AG04449 (cell line): ENCODE results near the gene GPR32.
A peak's percentile ranks its signal among the peaks of the same experiment; 100 is the strongest.
"Not testable (repeated sequence)": the region's sequence is repeated elsewhere in the genome, so short reads cannot be mapped to it uniquely, and the experiment has no call there.

Experiments
- CTCF ChIA-PET: fragments of 350-600 bp; formaldehyde crosslinking; extraction: SDS; loops from one replicate; lab custom pipeline; 2021; ENCODE audit warnings: antibody characterized with exemption; lab: Yijun Ruan, JAX
- POLR2A ChIA-PET: fragments of 400-600, 350-600 bp; formaldehyde crosslinking; extraction: SDS; loops from one replicate; lab custom pipeline; 2020; ENCODE audit warnings: antibody characterized with exemption, inconsistent platforms; lab: Yijun Ruan, JAX
- DNase-seq: peaks from one replicate; pipeline ENCODE4 v3.0.0-alpha.2; 2010; ENCODE audit warnings: low read depth, low spot score
- H3K4me3 ChIP-seq: 2 replicates; pipeline ENCODE4 v1.5.1; 2011; ENCODE audit warnings: low read depth, mild to moderate bottlenecking, control low read depth, low read length
- CTCF ChIP-seq: IDR thresholded peaks from one replicate; pipeline ENCODE4 v1.5.1; 2011; ENCODE audit warnings: mild to moderate bottlenecking, moderate library complexity, low read length, control low read depth, inconsistent platforms; ENCODE audit not compliant: insufficient read depth; ENCODE audit errors: missing control alignments

GPR32 gene

DNA sequence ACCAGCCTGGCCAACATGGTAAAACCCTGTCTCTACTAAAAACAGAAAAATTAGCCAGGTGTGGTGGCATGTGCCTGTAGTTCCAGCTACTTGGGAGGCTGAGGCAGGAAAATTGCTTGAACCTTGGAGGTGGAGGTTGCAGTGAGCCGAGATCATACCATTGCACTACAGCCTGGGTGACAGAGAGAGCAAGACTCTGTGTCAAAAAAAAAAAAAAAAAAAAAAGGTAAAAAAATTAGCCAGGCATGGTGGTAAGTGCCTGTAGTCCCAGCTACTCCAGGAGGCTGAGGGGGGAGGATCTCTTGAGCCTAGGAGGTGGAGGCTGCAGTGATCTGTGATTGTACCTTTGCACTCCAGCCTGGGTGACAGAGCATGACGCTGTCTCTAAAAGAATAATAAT is at the start of gene GPR32:
Gene GPR32 (plus strand): TSS at position 301 of the 400 bp plus-strand sequence. CDS start 137 bp downstream, outside the sequence.
- POLR2A ChIA-PET, H3K4me3 ChIP-seq, CTCF ChIA-PET, DNase-seq: not testable (repeated sequence)

DNA sequence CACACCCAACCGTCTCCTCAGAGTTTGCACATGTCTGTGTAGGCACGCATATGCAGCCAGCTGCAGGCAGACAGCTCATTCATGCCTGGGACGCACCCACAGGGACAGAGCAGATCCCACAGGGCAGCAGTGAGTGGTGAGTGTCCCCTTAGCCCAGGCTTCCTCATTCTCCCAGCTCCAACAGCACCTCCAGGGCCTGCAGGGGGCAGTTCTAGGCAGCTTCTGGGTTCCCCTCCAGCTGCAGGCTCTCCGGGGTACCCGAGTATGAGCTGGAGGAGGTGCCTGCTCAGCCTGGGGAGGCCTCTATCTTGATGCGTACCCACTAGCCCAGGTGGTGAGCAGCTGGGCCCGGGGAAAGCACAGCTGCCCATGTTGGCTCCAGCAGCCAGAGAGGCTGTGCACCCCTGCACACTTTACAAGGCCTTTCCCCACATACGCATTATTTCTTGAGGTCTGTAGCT is 49.3 kb upstream of the GPR32 start:
- POLR2A ChIA-PET: interaction anchor here (0.6 to 1.2 kb wide), 2 partner anchors 9 to 10 kb away, joined by 5 to 6 read pairs; no protein-coding TSS in a partner anchor

GRCh38 chr19:50721441-50722137 is 48.7 kb upstream of the GPR32 start:
- no peak for TF ChIP-seq CTCF
- DNase-seq: no peak
- CTCF ChIA-PET: interaction anchor here (1.0 to 5.5 kb wide), 6 partner anchors 9 to 211 kb away, joined by 3 to 61 read pairs (median 15); partner anchors contain the start of gene JOSD2
- POLR2A ChIA-PET: no interaction called here
- peak overlapping the region; percentile 92 for H3K4me3 ChIP-seq

More for the DNA sequence above, 49.3 kb upstream of the GPR32 start:
- peak; percentile 20 for TF ChIP-seq CTCF
- DNase-seq: no peak
- CTCF ChIA-PET: interaction anchor here (1.0 to 5.5 kb wide), 3 partner anchors 16 to 63 kb away, joined by 7 to 61 read pairs (median 15); no protein-coding TSS in a partner anchor
- peak overlapping the region; percentile 23; the same call in 1 of the 2 replicates for H3K4me3 ChIP-seq

- ChIA-PET POLR2A (interaction anchor here (0.7 to 0.9 kb wide), 3 partner anchors 8 to 81 kb away, joined by 3 to 5 read pairs (median 3); no protein-coding TSS in a partner anchor), CTCF (interaction anchor here (0.8 to 5.5 kb wide), 7 partner anchors 10 to 212 kb away, joined by 3 to 61 read pairs (median 15); partner anchors contain the start of gene JOSD2)
- DNase-seq: no peak
- peak overlapping the region; percentile 92 for H3K4me3 ChIP-seq
- no peak for TF ChIP-seq CTCF
These were observed 47.9 kb upstream of the GPR32 start for GRCh38 chr19:50722201-50723013.

DNA sequence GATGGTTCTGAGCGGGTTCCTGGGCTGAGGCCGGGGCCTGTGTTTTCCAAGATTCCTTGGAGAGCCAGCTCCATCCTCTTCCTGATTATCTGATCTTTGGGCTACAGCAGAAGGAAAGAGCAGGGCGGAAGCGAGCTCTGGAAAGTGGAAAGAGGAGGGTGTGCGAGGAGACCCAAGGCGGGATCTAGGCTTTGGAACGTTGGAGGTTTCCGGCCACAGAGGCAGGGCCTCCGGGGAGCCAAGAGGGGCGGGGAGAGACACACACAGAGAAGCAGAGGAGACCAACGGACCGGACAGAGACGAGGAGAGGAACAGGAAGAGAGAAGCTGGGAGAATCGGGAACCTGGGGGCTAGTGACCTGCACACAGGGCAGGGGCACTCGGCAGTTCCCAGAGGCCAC is 47.2 kb upstream of the GPR32 start, which contains the start of gene CLEC11A:
Gene CLEC11A (plus strand): TSS at position 296 of the 400 bp plus-strand sequence. CDS start 162 bp downstream, outside the sequence.
- POLR2A ChIA-PET: interaction anchor here (0.6 to 0.9 kb wide), 4 partner anchors 9 to 81 kb away, joined by 3 to 5 read pairs (median 3); no protein-coding TSS in a partner anchor
- CTCF ChIA-PET: interaction anchor here (0.7 to 5.5 kb wide), 9 partner anchors 10 to 212 kb away, joined by 3 to 61 read pairs (median 8); partner anchors contain the start of gene JOSD2
- peak within 1 kb of the TSS; percentile 92 for H3K4me3 ChIP-seq
- no peak for TF ChIP-seq CTCF
- no peak for DNase-seq
